NK-92 (cell line): Measurements from ENCODE around the gene BARX1.
"Not testable (repeated sequence)": the region's sequence is repeated elsewhere in the genome, so short reads cannot be mapped to it uniquely, and the experiment has no call there.

Source experiments
- DNase-seq: peaks from one replicate; lab custom pipeline; 2025; ENCODE audit not compliant: unreplicated experiment; lab: John Stamatoyannopoulos, UW

The BARX1 gene

GRCh38 chr9:93955111-93955980 lies at the start of gene BARX1:
Gene BARX1 (minus strand): TSS chr9:93955355. CDS start chr9:93955146, 209 bp downstream.
- no peak for DNase-seq

GRCh38 chr9:94002316-94003140 lies 47.4 kb upstream of the BARX1 start:
- no peak for DNase-seq

GRCh38 chr9:93996863-93997262 lies 41.7 kb upstream of the BARX1 start:
- DNase-seq, result no peak

GRCh38 chr9:93996367-93996766 lies 41.2 kb upstream of the BARX1 start:
- no peak for DNase-seq

GRCh38 chr9:93994545-93994944 lies 39.4 kb upstream of the BARX1 start:
- no peak for DNase-seq

GRCh38 chr9:93994132-93994531 lies 39.0 kb upstream of the BARX1 start:
- no peak for DNase-seq

GRCh38 chr9:93992830-93993229 lies 37.7 kb upstream of the BARX1 start:
- DNase-seq, result no peak

GRCh38 chr9:93990448-93990847 lies 35.3 kb upstream of the BARX1 start:
- no peak for DNase-seq

- DNase-seq, result no peak
Observed at GRCh38 chr9:93988056-93988455, 32.9 kb upstream of the BARX1 start.

- no peak for DNase-seq
Observed at GRCh38 chr9:93984860-93985259, 29.7 kb upstream of the BARX1 start.

- no peak for DNase-seq
Observed at GRCh38 chr9:93983875-93984274, 28.7 kb upstream of the BARX1 start.

- no peak for DNase-seq
Observed at GRCh38 chr9:93979721-93980120, 24.6 kb upstream of the BARX1 start.

GRCh38 chr9:93978551-93978950 lies 23.4 kb upstream of the BARX1 start:
- DNase-seq, result no peak

GRCh38 chr9:93976973-93977372 lies 21.8 kb upstream of the BARX1 start:
- DNase-seq, result no peak

- DNase-seq, result no peak
Observed at GRCh38 chr9:93976081-93976480, 20.9 kb upstream of the BARX1 start.

GRCh38 chr9:93975262-93975661 lies 20.1 kb upstream of the BARX1 start:
- DNase-seq, result no peak

- DNase-seq, result no peak
Observed at GRCh38 chr9:93974151-93974550, 19.0 kb upstream of the BARX1 start.

GRCh38 chr9:93972655-93973054 lies 17.5 kb upstream of the BARX1 start:
- not testable (repeated sequence) for DNase-seq

GRCh38 chr9:93969328-93969661 lies 14.1 kb upstream of the BARX1 start:
- no peak for DNase-seq

GRCh38 chr9:93968451-93969327 lies 13.5 kb upstream of the BARX1 start:
- no peak for DNase-seq
